Left lung (tissue), 10 donors: ENCODE measurements around the gene IQGAP3. TPM values are rescaled to one million over a fixed set of nuclear protein-coding genes. Genes with fewer than 3 reads are reported as not detected.
A peak's percentile ranks its signal among the peaks of the same experiment; 100 is the strongest.

Experiments
- ATAC-seq: fragments of 200-7000 bp; cut with Tn5 transposase; one replicate; pipeline ENCODE4 v1.9.1; 2020; ENCODE audit warnings: moderate library complexity
- DNase-seq, 4 donors: peaks; one replicate each; pipeline ENCODE4 v3.0.0-alpha.2; 2013 to 2020
- H3K27ac ChIP-seq, 2 donors: fragments of 200-600 bp; sonication (generic) in 1 of 2; one replicate each; pipeline versions ENCODE4 v1.5.0 to v1.8.0; 2020 to 2021
- H3K27me3 ChIP-seq, 2 donors: fragments of 200-600 bp; sonication (generic) in 1 of 2; one replicate each; pipeline versions ENCODE4 v1.5.0 to v1.8.0; 2020 to 2021
- H3K36me3 ChIP-seq, 2 donors: fragments of 200-600 bp; sonication (generic) in 1 of 2; one replicate each; pipeline versions ENCODE4 v1.5.0 to v1.8.0; 2020 to 2021
- H3K4me1 ChIP-seq, 2 donors: fragments of 200-600 bp; one replicate each; pipeline ENCODE4 v1.8.0; 2021
- H3K4me3 ChIP-seq, 2 donors: fragments of 200-600 bp; sonication (generic) in 1 of 2; one replicate each; pipeline versions ENCODE4 v1.5.0 to v1.8.0; 2020 to 2021; ENCODE audit warnings: mild to moderate bottlenecking in 1 of 2
- H3K9me3 ChIP-seq, 2 donors: fragments of 200-600 bp; sonication (generic) in 1 of 2; one replicate each; pipeline versions ENCODE4 v1.5.0 to v1.8.0; 2020 to 2021
- CTCF ChIP-seq, 2 donors: fragments of 200-600 bp; sonication (generic) in 1 of 2; IDR thresholded peaks; one replicate each; pipeline versions ENCODE4 v1.5.0 to v1.8.0; 2021; ENCODE audit warnings: antibody characterized with exemption in 2 of 2
- intact Hi-C, 2 donors: fragments of 100-400 bp; cut with DNase I; formaldehyde crosslinking; loops; one replicate each; pipeline versions ENCODE4 v1.11.2 to v1.14.2; 2022
- polyA plus RNA-seq, 6 donors: library from polyadenylated mRNA; unstranded; fragments of 120-200 nt; gene quantifications; one replicate each; pipeline ENCODE4 v1.2.1, GENCODE V29; 2013; ENCODE audit not compliant: insufficient read length in 6 of 6
- total RNA-seq, 2 donors: library from RNA; stranded (reverse); fragmentation: NEBNext Ultra II Directional; extraction: Animal tissue kit (Norgen Biotek cat#: 25700); gene quantifications; one replicate each; pipeline ENCODE4 v1.2.1, GENCODE V29; 2021
- donor health status: DM: no; HTN: yes; CAD: no.
- donor health status: DM: no; HTN: no; CAD: no.

Gene IQGAP3
- total and polyA plus RNA-seq, 8 donors = 2.8 to 26.7 (median 13.1) TPM

DNA sequence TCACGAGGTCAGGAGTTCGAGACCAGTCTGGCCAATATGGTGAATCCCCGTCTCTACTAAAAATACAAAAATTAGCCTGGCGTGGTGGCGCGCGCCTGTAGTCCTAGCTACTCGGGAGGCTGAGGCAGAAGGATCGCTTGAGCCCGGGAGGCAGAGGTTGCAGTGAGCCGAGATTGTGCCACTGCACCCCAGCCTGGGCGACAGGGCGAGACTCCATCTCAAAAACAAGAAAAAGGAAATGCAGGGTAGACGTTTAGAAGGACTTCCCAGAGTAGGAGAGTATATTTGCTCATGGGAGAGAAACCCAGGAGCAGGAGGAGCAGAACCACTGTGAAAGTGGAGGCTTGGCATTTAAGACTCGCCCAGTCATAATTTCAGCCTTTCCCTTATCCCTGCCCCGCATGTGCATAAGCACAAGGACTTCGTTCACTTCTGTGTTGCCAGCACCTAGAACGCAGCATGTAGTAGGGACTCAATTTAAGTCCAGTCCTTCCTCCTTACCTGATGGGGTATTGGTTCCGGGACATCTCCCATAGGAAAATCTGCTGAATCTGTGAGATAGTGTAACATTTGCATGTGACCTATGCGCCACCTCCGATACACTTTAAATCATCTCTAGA, 66.6 kb downstream of the IQGAP3 start:
- no peak for TF ChIP-seq CTCF (IDR thresholded peaks at IDR 0.05)
- no peak for DNase-seq
- ATAC-seq = no peak
- intact Hi-C loops = no loop called here
- Histone ChIP-seq H3K4me3 (peak overlapping the region; percentile 1 to 33), H3K27ac (peak overlapping the region; percentile 98 to 100), H3K4me1 (peaks cover 48 to 77% of the 10 kb centered on the region in 2 donors), H3K36me3 (no peaks in the 10 kb centered on the region), H3K27me3 (no peaks in the 10 kb centered on the region), H3K9me3 (no peaks in the 10 kb centered on the region)

DNA sequence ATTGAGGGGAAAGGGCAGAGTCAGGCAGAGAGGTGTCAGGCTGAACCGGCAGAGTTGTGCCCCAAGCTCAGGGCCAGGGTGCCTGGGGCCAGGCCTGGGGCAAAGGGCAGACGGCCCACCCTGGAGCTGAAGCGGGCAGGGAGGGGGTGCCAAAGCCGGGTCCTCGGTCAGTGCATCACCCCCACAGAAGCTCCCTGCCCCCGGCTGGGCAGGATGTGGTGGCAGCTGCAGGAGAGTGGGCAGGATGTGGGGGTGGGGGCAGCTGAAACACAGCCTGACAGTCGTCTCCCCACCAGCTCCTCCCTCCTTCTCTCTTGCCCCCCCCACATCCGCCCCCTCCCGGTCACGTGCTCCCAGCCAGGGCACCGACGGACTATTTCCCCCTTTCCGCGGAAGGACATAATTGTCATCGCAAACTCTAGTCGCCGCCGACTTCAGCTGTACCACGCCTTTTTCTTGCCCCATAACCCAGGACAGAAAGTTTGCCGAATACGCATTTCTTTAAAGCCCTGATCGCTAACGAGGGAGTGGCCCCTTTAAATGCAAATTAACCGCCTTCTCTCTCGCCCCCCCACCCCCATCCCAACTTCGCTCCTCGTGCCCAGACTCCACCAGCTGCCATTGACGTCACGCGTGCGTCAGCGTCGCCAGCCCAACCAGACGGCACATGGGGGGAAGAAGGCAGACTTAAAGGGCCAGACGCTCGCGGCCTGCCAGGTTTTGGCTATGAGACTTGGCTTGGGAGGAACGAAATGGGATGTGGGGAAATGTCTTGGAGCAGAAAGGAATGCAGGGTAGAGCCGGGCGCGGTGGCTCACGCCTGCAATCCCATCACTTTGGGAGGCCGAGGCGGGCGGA, 67.3 kb downstream of the IQGAP3 start:
- peak overlapping the region; percentile 15 to 33 for H3K4me3 ChIP-seq

DNA sequence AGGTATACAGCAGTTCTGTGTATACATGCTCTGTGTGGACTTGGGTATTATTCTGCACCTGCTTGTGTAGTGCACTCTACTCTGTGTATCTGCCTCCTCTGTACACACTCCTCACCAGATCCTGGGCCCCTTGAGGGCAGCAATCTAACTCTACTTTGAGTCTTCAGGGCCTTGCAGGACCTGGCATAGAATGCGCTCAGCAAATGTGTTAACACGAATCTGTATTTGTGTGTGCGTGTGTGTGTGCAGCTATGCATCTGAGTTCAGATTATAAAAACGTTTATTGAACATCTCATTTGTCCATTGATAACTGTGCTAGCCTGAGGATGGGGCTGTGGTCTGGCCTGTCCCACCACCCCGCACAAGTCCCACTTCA, 67.9 kb downstream of the IQGAP3 start:
- Histone ChIP-seq H3K9me3 (no peaks in the 10 kb centered on the region), H3K4me3 (peak overlapping the region; percentile 15 to 33), H3K36me3 (no peaks in the 10 kb centered on the region), H3K27ac (peak overlapping the region; percentile 98 to 100), H3K27me3 (no peaks in the 10 kb centered on the region), H3K4me1 (peaks cover 48 to 69% of the 10 kb centered on the region in 2 donors)
- DNase-seq (peak in 1 of 4 donors; percentile 44), ATAC-seq (peak; percentile 0)
- intact Hi-C loops = no loop called here
- TF ChIP-seq CTCF (IDR thresholded peaks at IDR 0.05) = no peak

More for the DNA sequence above, 67.3 kb downstream of the IQGAP3 start:
- Histone ChIP-seq H3K36me3 (no peaks in the 10 kb centered on the region), H3K4me1 (peaks cover 48 to 70% of the 10 kb centered on the region in 2 donors), H3K27me3 (no peaks in the 10 kb centered on the region), H3K27ac (peak overlapping the region; percentile 98 to 100), H3K9me3 (no peaks in the 10 kb centered on the region)
- ATAC-seq (peak; percentile 40), DNase-seq (peak; percentile 99 to 100 (median 100))
- intact Hi-C loops = no loop called here
- TF ChIP-seq CTCF (IDR thresholded peaks at IDR 0.05) = peak in 1 of 2 donors; percentile 12

DNA sequence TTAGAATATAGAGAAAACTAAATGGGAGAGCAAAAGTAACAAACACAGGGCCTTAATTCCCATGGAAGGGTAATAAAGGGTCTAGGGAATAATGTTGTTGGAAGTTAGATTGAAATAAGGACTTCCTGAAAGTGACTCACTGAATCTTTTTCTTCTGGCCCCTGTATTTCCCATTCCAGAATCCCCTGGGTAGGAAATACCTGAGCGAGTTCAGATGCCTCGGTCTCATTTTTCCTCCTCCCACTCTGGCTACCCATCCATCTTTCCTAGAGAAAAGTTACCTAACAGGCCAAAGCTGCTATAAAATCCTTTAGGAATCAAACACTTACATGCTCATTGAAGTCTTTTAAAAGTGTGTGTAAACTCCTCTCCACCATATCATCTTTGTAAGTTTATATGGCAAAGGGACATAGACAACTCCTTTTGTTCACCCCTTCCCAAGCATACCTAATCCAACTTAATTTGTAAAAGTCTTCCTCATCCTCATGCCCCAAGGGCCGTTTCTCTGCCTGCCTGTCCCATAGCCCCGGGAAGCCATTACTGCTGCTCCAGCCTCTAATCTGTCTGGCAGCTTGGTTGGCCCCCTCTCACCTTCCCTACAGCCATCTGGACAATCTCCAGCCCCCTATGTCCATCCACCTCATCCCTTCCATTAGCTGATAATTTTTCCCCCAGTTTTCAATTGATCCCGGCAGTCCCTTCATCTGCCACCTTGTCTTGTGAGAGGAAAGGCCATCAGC, 68.5 kb downstream of the IQGAP3 start:
- Histone ChIP-seq H3K4me3 (no peak overlapping the region), H3K36me3 (no peaks in the 10 kb centered on the region), H3K27me3 (no peaks in the 10 kb centered on the region), H3K9me3 (no peaks in the 10 kb centered on the region), H3K4me1 (peaks cover 46 to 69% of the 10 kb centered on the region in 2 donors), H3K27ac (peak overlapping the region; percentile 98 to 100)
- no peak for ATAC-seq
- intact Hi-C loops = no loop called here
- no peak for DNase-seq
- TF ChIP-seq CTCF (IDR thresholded peaks at IDR 0.05) = no peak
